IPS-18c (cell line): ENCODE results near the gene TSPAN11.

Experiments used
- H3K4me3 ChIP-seq: 2 replicates; pipeline ENCODE4 v1.7.0; 2013; ENCODE audit warnings: low read depth, mild to moderate bottlenecking, low read length, moderate library complexity; ENCODE audit not compliant: insufficient read depth
- H3K9me3 ChIP-seq: one replicate; pipeline ENCODE4 v1.6.1; 2013; ENCODE audit warnings: mild to moderate bottlenecking, low read length, moderate library complexity; ENCODE audit not compliant: control insufficient read depth, insufficient read depth

TSPAN11 gene

DNA sequence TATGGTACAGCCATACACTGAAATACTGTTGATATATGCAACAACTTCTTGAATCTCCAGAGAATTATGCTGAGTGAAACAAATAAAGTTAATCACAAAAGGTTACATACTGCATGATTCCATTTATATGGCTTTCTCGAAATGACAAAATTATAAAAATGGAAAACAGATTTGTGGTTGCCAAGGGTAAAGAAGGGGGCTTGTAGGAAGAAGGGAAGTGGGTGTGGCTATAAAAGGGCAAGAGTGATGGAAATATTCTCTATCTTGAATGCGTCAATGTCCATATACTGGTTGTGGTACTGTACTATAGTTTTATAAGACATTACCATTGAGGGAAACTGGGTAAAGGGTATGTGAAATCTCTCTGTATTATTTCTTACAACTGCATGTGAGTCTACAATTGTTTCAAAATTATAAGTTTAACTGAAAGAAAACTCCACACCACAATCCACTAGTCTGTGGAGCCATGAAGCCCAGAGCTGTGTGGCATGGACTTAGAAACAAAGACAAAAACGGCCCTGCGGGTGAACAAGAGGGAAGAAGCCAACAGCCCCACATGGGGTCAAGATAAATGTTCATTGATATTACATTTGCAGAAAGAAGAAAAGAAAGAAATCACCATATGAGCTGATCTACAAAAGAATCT lies 18.3 kb upstream of the TSPAN11 start:
- Histone ChIP-seq H3K9me3 (no peaks in the 10 kb centered on the region), H3K4me3 (no peak overlapping the region)

- Histone ChIP-seq H3K9me3 (no peaks in the 10 kb centered on the region), H3K4me3 (no peak overlapping the region)
Observed at GRCh38 chr12:30908722-30909348, 17.7 kb upstream of the TSPAN11 start.

DNA sequence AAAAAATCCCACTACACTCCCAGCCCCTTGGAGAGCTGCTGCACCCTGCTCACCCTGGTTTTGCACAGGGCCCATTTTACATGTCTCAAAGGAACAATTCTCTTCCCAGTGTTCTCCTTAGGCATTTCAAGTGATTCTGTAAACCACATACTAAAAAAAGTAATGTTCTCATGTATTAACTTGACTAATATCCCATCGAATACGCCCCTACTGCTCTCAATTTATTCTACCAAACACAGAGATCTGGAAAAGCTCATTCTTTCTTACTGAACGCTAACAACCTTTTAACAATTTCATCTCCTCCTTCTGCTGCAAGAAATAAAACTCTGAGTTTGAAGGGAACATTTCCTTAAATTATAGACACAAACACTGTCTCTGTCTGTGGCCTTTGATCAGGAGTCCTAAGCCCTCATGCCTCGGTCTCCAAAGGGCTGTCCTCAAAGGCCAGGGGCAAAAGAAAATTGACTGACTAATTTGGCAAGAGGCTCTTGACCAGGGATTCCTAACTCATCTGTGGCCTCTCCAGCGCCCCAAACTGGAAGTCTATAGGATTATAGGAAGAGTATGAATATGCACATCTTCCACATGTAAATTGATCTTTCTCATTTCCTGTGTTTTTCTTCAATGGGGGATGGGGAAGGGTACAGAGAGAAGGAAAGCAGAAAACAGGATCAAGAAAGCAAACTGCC lies 17.1 kb upstream of the TSPAN11 start:
- Histone ChIP-seq H3K4me3 (no peak overlapping the region), H3K9me3 (no peaks in the 10 kb centered on the region)

- H3K4me3 ChIP-seq: no peak overlapping the region
- H3K9me3 ChIP-seq: no peaks in the 10 kb centered on the region
Observed at GRCh38 chr12:30910038-30910350, 16.6 kb upstream of the TSPAN11 start.

- Histone ChIP-seq H3K4me3 (no peak overlapping the region), H3K9me3 (no peaks in the 10 kb centered on the region)
Observed at GRCh38 chr12:30911207-30911606, 15.3 kb upstream of the TSPAN11 start.

DNA sequence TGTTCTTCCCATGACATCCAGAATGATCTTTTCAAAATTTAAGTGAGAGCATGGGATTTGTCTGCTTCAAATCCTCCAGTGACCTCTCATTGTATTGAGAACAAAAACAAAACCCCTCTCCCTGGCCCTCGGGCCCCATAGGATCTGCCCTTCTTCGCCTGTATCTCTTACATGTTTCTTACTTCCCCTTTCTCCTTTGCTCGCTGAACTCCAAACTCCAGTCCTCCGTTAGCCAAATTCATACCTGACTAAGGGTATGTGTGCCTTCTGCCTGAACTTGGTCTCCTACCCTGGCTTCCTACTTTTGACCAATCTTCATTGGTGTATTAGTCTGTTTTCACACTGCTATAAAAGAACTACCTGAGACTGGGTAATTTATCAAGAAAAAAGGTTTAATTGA lies 13.2 kb upstream of the TSPAN11 start:
- Histone ChIP-seq H3K4me3 (no peak overlapping the region), H3K9me3 (no peaks in the 10 kb centered on the region)

DNA sequence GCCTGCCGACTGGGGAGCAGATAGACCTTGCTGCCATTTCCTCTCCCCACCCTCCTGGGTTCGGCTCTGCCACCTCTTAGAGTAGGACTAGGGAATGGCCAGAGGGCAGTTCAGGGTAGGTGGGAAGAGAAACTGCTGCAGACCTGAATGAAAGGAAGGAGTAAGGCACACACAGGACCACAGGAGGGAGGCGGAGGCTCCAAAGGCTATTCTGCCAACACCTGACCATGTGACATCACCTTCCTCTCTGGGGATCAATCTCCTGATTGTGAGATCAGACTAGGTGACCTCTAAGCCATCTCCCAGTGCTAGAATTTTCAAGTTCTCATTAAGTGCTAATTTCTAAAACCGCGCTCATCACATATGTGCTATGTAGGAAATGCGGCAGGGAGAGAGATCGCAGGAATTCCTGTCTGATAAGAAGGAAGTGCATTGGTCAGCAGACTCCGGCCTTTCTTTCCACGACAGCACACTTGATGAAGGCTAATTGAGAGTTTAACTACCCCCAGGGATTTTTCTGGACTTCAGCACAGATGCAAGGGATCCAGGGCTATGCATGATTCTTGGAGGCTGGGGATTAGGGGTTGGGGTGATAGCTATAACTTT lies 11.5 kb upstream of the TSPAN11 start:
- Histone ChIP-seq H3K4me3 (no peak overlapping the region), H3K9me3 (no peaks in the 10 kb centered on the region)

GRCh38 chr12:30923057-30923456 lies 3.5 kb upstream of the TSPAN11 start:
- Histone ChIP-seq H3K4me3 (no peak overlapping the region), H3K9me3 (no peaks in the 10 kb centered on the region)

GRCh38 chr12:30925607-30926242 lies 823 bp upstream of the TSPAN11 start:
- Histone ChIP-seq H3K9me3 (no peaks in the 10 kb centered on the region), H3K4me3 (peak overlapping the region; percentile 49; the same call in 1 of the 2 replicates)

DNA sequence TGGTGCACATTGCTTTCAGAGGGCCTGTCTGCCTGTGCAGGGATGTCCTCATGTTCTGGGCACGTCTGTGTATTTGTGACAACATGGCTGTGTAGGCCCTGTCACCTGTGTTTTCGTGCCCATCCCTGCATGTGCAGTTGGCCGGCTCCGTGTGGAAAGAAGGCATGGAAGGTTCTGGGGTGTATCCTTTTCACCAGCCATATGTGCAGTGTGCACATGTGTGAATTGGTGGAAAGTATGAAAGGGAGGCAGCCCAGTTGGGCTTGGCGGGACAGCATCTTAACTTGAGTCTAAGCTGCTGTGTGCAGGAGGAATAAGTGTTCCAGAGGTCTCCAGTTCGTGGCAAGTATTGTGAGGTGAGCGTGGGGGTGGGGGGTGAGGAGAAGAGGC lies 669 bp downstream of the TSPAN11 start:
- Histone ChIP-seq H3K9me3 (no peaks in the 10 kb centered on the region), H3K4me3 (peak overlapping the region; percentile 49; the same call in 1 of the 2 replicates)

DNA sequence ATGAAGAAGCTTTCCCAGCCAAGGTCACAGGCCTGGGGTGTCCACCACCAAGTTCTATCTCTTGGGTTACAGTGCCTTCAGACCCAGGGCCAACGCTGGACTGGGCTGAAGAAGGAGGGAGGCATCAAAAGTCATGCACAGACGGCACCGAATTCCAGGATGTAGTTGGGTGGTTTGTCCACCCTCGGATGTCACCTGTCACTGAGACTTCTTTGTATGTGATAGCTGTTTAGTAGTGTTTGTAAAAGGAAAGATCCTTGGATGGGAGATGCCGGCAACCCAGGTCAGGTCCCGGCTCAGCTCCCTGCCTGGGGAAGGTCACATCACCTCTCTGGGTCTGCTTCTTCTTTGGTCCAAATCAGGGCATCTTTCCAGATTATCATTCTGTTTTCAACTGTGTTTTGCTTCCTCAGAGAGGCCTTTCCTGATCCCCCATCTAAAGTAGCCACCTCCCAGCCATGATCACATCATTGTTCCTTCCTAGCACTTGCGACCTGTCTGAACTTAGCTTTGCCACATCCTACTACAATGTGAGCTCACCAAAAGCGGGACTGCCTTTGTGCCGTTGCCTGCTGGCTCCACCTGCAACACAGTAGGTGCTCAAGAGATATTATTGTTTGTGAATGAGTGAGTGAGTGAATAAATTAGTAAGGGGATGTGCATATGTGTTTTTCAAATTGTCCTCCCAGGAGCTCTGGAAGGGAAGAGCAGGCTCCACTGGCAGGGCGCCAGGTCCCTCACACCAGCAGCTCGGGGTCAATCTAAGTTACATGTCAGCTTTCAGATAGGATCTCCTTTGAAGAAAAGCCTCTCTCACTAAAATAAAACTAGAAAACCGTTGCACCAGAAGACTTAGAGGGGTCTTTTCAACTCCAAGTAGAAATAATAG lies 2.1 kb downstream of the TSPAN11 start:
- H3K4me3 ChIP-seq: no peak overlapping the region
- no peaks in the 10 kb centered on the region for H3K9me3 ChIP-seq

DNA sequence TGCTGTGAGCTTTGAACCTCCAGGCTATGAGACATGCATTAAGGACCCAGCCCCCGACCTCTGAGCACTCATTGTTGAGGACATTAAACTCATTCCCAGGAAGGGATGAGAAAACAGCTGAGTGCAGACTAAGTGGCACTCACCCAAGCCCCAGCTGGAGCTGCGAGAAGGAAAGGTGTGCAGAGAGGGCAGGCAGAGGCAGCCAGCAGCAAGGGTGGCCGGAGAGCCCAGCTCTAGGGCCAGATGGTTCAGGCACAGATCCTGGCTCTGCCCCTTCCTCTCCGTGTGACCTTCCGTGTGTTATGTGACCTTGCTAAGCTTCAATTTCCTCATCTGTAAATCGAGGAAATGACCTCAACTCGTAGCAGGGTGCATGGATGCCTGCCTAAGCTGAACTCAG lies 3.7 kb downstream of the TSPAN11 start:
- Histone ChIP-seq H3K9me3 (peaks cover 2% of the 10 kb centered on the region), H3K4me3 (no peak overlapping the region)

DNA sequence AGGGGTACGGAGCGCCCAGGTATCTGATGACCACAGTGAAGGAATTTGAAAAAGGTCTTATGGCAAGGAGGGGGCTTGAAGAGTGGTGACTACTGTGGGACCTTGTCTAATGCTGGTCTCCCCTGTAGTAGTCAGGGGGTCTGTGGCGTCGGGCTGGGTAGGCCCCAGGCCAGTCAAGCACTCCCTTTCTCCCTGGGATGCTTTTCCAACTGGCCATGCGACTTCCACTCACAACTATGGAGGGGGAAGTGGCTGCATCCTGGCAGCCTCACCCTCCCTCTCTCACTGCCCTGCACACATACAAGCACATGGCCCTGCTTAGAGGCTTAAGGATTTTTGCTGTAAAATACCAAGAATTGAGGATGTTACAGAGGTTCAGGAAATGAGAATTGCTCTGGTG lies 4.1 kb downstream of the TSPAN11 start:
- H3K4me3 ChIP-seq: no peak overlapping the region
- H3K9me3 ChIP-seq: peaks cover 2% of the 10 kb centered on the region

- H3K4me3 ChIP-seq: no peak overlapping the region
Observed at GRCh38 chr12:30932881-30933280, 6.3 kb downstream of the TSPAN11 start.

DNA sequence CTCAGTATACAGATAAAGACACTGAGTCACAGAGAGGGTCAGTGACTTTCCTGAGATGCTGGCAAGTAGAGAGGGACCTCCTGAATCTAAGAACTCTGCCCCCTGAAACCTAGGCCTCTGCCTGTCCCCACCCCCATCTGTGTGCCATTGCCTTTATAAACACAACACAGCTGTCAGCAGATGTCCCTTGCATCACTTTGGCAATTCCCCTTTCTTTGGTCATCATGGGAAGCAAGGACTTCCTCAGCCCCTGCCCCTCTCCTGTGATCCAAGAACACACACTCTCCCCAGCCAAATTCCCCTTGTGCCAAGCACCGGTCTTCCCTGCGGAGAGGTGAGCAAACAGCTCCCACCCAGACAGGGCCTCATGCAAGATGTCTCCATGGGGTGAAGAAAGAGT lies 8.3 kb downstream of the TSPAN11 start:
- Histone ChIP-seq H3K9me3 (peaks cover 2% of the 10 kb centered on the region), H3K4me3 (no peak overlapping the region)

More at GRCh38 chr12:30932881-30933280, 6.3 kb downstream of the TSPAN11 start:
- peaks cover 2% of the 10 kb centered on the region for H3K9me3 ChIP-seq

DNA sequence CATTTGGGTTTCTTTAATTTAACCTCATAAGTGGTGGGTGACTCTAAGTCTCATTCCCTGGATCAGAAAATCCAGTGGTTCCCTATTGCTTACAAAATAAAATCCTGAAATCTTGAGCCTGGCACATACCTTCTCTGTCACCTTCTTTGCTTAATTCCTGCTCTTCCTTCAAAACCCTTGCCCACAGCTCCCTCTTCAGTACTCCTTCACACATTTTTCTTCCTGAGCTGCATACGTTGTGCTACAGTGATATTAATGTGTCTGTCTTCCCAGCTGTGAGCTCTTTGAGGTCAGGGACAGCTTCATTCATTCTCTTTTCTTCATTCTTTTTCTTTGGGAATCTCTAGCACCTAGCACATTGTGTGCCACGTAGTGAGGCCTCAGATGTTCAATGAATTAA lies 9.5 kb downstream of the TSPAN11 start:
- Histone ChIP-seq H3K9me3 (peaks cover 2% of the 10 kb centered on the region), H3K4me3 (no peak overlapping the region)

GRCh38 chr12:30939234-30939633 lies 12.7 kb downstream of the TSPAN11 start:
- no peak overlapping the region for H3K4me3 ChIP-seq
- H3K9me3 ChIP-seq: peaks cover 2% of the 10 kb centered on the region
